Activated T-helper 2 cell treated with anti-CD3 and anti-CD28 coated beads, Interferon-gamma antibody, Interleukin-2, Interleukin-4, amounts not matched to agents 10 μg/mL and 5 μg/mL and 100 μg/mL, durations not matched to agents 14 hours and 24 hours and 36 hours (primary cell): ENCODE data around the gene PRKG1. TPM values are rescaled to one million over a fixed set of nuclear protein-coding genes. Genes with fewer than 3 reads are reported as not detected.

Experiments
- DNase-seq: peaks from one replicate; pipeline ENCODE4 v3.0.0; 2021; ENCODE audit warnings: low spot score
- H3K27ac Mint-ChIP-seq: one replicate; pipeline ENCODE4 v1.8.0; 2021; ENCODE audit warnings: mixed read lengths
- H3K27me3 Mint-ChIP-seq: one replicate; pipeline ENCODE4 v1.8.0; 2021; ENCODE audit warnings: low read depth, mixed read lengths
- H3K36me3 Mint-ChIP-seq: one replicate; pipeline ENCODE4 v1.8.0; 2021; ENCODE audit warnings: low read depth, mixed read lengths
- H3K4me1 Mint-ChIP-seq: one replicate; pipeline ENCODE4 v1.8.0; 2021; ENCODE audit warnings: low read depth, mixed read lengths
- H3K4me3 Mint-ChIP-seq: one replicate; pipeline ENCODE4 v1.8.0; 2021; ENCODE audit warnings: low read depth, mild to moderate bottlenecking, moderate library complexity, mixed read lengths
- H3K9me3 Mint-ChIP-seq: one replicate; pipeline ENCODE4 v1.8.0; 2021; ENCODE audit warnings: mixed read lengths
- intact Hi-C: fragments of 100-400 bp; cut with micrococcal nuclease; formaldehyde crosslinking; loops from one replicate; pipeline ENCODE4 v1.15.1; 2023
- total RNA-seq: library from RNA; stranded (reverse); gene quantifications from 2 replicates; pipeline ENCODE4 v1.2.3, GENCODE V29; 2022

The PRKG1 gene
- total RNA-seq, 1 donor from 2014 or later, result not detected

DNA sequence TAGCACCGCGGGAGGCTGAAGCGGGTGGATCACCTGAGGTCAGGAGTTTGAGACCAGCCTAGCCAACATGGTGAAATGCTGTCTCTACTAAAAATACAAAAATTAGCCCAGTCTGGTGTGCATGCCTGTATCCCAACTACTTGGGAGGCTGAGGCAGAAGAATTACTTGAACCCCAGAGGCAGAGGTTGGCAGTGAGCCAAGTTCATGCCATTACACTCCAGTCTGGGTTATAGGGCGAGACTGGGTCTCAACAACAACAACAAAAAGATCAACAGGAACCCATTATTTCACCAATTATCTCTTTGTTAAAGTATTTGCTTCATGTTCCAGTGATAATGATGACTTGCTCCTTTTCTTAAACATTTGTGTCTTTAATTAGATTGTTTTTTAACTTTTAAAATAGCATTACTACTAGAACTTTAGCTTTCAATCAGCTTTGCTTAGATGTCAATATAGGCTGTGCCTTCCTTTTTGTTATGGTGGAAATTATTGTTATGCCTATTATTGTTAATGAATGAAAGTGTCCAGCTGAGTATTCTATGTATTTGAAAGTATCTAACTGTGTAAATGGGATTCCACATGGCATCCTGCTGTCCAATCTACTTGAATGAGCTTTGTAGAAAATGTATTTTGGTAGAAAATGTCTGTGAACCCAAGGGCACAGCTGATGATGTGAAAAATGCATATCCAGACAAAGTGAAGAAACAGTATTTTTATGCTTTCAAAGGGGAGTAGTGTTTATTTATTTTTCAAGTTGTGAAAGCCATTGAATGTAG is 686.8 kb downstream of the PRKG1 start:
- Mint-ChIP-seq H3K27ac (no peak overlapping the region), H3K4me3 (no peak overlapping the region), H3K36me3 (no peaks in the 10 kb centered on the region), H3K9me3 (no peaks in the 10 kb centered on the region), H3K4me1 (no peaks in the 10 kb centered on the region), H3K27me3 (no peaks in the 10 kb centered on the region)
- DNase-seq, result no peak
- intact Hi-C loops, result no loop called here

DNA sequence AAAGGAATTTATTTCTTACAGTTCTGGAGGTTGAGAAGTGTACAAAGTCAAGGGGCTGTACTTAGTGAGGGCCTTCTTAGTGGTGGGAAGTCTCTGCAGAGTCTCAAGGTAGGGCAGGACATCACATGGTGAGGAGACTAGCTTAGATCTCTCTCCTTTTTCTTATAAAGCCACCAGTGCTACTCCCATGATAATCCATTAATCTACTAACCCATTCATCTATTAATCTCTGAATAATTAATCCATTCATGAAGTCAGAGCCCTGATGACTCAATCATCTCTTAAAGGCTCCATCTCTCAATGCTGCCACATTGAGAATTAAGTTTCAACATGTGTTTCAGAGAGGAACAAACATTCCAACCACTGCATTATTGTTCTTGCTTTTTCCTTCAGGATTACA is 689.5 kb downstream of the PRKG1 start:
- intact Hi-C loops, result no loop called here
- Mint-ChIP-seq H3K27ac (no peak overlapping the region), H3K36me3 (no peaks in the 10 kb centered on the region), H3K9me3 (no peaks in the 10 kb centered on the region), H3K27me3 (peaks cover 3% of the 10 kb centered on the region), H3K4me1 (no peaks in the 10 kb centered on the region), H3K4me3 (no peak overlapping the region)
- no peak for DNase-seq

- Mint-ChIP-seq H3K36me3 (no peaks in the 10 kb centered on the region), H3K27ac (no peak overlapping the region), H3K27me3 (peaks cover 3% of the 10 kb centered on the region), H3K4me1 (no peaks in the 10 kb centered on the region), H3K9me3 (no peaks in the 10 kb centered on the region), H3K4me3 (no peak overlapping the region)
- intact Hi-C loops, result no loop called here
- DNase-seq, result no peak
Observed at GRCh38 chr10:51765284-51765971, 691.1 kb downstream of the PRKG1 start.

DNA sequence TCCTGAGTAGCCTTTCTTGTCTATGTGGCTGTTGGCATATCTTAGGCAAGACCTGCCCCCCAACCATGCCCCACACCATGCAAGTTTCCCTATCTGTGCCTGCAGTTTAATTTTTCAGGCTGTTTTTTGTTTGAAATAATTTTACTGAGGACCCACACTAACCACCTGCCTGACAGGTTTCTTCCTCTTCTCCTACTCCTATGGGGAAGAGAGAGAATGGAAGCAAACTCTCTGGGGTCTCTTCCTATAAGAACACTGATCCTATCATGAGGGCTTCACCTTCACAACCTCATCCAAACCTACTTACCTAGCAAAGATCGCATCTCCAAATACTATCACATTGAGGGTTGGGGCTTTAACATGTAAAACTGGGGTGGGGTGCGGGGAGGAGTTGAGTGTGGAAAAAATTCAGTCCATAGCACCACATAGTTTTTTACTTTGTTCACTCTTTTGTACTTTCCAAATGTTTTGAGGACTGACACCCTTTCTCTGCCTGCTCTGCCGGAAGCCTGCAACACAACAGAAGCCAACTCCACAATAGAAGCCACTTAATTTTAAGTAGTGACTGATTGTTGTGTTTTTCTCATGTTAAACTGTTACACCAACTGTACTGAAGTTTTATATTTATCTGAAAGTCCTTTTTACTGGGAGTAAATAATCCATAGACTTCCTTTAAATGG is 692.3 kb downstream of the PRKG1 start:
- Mint-ChIP-seq H3K4me1 (no peaks in the 10 kb centered on the region), H3K9me3 (no peaks in the 10 kb centered on the region), H3K27me3 (peaks cover 3% of the 10 kb centered on the region), H3K4me3 (no peak overlapping the region), H3K36me3 (no peaks in the 10 kb centered on the region), H3K27ac (no peak overlapping the region)
- DNase-seq, result no peak
- intact Hi-C loops, result no loop called here

DNA sequence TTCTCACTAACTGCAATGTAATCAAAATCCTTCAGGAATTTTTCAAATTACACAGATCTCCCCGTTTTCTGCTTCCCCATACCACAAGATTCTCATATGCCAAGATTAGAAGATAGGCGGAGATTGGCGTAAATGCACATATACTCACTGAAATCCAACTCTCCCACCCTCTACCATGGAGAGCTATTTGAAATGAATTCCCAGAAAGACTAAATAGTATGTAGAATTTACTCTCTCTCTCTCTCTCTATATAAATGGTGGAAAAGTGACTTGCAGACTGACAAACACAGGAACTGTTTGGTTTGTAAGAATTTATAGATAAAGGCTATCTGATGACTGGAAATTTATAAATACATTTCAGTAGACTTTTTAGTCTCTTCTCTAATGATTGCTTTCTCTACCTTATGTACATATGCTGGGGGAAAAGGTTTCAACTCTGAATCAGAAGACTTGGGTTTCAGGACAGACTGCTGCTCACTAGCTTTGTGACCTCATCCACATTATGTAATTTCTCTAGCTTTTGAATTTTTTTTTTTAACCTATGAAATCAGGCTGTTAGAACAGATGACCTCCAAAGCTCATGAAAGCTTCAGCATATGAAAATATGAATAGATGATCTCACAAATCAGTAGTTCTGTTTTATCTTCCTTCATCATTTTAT is 692.9 kb downstream of the PRKG1 start:
- peaks cover 5% of the 10 kb centered on the region for H3K27me3 Mint-ChIP-seq
- no peaks in the 10 kb centered on the region for H3K4me1 Mint-ChIP-seq
- intact Hi-C loops, result no loop called here
- no peak overlapping the region for H3K27ac Mint-ChIP-seq
- H3K4me3 Mint-ChIP-seq, result no peak overlapping the region
- no peak for DNase-seq
- H3K9me3 Mint-ChIP-seq, result no peaks in the 10 kb centered on the region
- H3K36me3 Mint-ChIP-seq, result no peaks in the 10 kb centered on the region

- intact Hi-C loops, result no loop called here
- no peak for DNase-seq
- Mint-ChIP-seq H3K4me3 (no peak overlapping the region), H3K27ac (no peak overlapping the region), H3K4me1 (no peaks in the 10 kb centered on the region), H3K36me3 (no peaks in the 10 kb centered on the region), H3K9me3 (no peaks in the 10 kb centered on the region), H3K27me3 (peaks cover 5% of the 10 kb centered on the region)
Observed at GRCh38 chr10:51768886-51769465, 694.7 kb downstream of the PRKG1 start.

DNA sequence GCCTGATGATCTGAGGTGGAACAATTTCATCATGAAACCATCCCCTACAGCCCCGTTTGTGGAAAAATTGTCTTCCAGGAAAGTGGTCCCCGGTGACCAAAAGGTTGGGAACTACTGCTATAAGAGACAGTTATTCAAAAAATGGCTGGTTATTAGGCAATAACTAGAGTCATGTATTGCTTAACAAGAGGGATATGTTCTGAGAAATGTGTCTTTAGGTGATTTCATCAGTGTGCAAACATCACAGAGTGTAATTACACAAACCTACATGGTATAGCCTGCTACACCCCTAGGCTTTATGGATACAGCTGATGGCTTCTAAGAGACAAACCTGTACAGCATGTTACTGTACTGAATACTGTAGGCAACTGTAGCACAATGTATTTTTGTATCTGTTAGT is 696.4 kb downstream of the PRKG1 start:
- Mint-ChIP-seq H3K36me3 (no peaks in the 10 kb centered on the region), H3K4me1 (no peaks in the 10 kb centered on the region), H3K9me3 (no peaks in the 10 kb centered on the region), H3K27ac (no peak overlapping the region), H3K27me3 (peaks cover 5% of the 10 kb centered on the region), H3K4me3 (no peak overlapping the region)
- intact Hi-C loops, result no loop called here
- no peak for DNase-seq

DNA sequence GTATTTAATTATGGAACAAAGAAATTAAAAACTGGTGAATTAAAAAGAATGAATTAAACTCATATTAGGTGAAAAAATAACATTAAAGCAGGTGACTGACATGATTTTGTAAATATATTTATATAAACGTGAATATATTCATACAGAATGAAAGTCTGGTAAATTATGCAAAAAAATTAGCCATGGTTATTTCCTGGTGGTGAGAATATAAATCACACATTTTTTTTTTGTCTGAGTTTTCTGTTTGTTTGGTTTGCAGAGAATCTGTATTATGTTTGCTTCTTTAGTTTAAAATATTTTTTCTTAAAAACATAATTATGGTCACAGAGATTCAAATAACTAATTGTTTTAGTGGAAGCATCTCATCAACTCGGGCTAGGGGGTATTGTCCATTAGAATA is 698.1 kb downstream of the PRKG1 start:
- DNase-seq, result no peak
- no peaks in the 10 kb centered on the region for H3K4me1 Mint-ChIP-seq
- H3K36me3 Mint-ChIP-seq, result no peaks in the 10 kb centered on the region
- no peaks in the 10 kb centered on the region for H3K9me3 Mint-ChIP-seq
- no peak overlapping the region for H3K4me3 Mint-ChIP-seq
- H3K27me3 Mint-ChIP-seq, result peaks cover 4% of the 10 kb centered on the region
- H3K27ac Mint-ChIP-seq, result no peak overlapping the region
- intact Hi-C loops, result no loop called here

GRCh38 chr10:51773681-51774080 is 699.4 kb downstream of the PRKG1 start:
- H3K4me1 Mint-ChIP-seq, result no peaks in the 10 kb centered on the region
- no peak overlapping the region for H3K27ac Mint-ChIP-seq
- no peaks in the 10 kb centered on the region for H3K9me3 Mint-ChIP-seq
- no peak overlapping the region for H3K4me3 Mint-ChIP-seq
- no peak for DNase-seq
- H3K36me3 Mint-ChIP-seq, result no peaks in the 10 kb centered on the region
- peaks cover 3% of the 10 kb centered on the region for H3K27me3 Mint-ChIP-seq
- intact Hi-C loops, result no loop called here

DNA sequence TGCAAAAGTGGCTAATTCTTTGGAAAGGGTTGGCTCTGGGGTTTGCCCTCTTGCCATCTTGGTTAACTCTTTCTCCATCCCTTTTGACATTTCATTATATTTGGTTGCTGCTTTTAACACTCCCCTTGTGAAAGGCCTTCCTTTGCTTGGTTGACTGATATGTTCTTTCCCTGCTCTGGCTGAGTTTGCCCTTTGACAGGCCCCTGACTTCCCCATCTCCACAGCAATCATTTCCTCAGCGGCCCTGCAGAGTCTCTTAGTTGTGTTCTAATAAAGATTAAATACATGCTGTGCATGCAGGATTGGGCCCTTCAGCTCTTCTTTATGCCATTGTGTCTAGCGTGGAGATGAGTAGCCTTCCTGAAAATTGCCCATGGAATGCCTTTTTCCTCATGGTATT is 709.7 kb downstream of the PRKG1 start:
- Mint-ChIP-seq H3K4me1 (no peaks in the 10 kb centered on the region), H3K27ac (no peak overlapping the region), H3K36me3 (no peaks in the 10 kb centered on the region), H3K27me3 (no peaks in the 10 kb centered on the region), H3K9me3 (no peaks in the 10 kb centered on the region), H3K4me3 (no peak overlapping the region)
- DNase-seq, result no peak
- intact Hi-C loops, result no loop called here

DNA sequence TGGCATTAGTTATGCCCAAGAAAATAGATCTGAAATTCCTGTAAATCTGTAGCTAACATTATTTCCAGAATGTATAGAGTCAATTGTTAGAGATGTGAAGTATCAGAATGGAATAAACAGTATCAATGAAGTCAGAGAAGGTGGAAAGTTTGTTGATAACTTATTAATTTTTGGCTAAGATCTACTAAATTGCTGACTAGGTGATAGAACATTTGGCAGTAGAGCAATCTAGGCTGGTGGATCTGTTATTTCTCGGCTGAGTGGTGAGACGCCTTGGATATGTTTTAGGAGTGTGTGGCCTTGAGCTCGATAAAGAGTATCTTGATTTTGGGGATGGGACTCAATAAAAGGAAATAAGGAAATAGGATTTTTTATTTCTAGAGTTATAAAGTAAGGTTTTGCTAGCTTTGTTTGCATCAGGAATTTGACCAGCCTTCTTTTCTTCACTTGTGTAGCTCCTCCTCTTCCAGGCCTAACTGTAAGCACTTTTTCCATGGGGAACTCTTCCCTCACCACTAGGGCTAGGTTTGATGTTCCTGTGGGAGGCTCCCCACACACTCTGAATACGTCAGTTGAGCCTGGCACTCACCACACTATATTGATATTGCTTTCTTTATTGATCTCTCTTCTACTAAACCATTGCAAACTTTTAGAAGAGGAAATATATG is 711.9 kb downstream of the PRKG1 start:
- no peak overlapping the region for H3K27ac Mint-ChIP-seq
- H3K27me3 Mint-ChIP-seq, result no peaks in the 10 kb centered on the region
- no peak for DNase-seq
- H3K4me1 Mint-ChIP-seq, result no peaks in the 10 kb centered on the region
- H3K36me3 Mint-ChIP-seq, result no peaks in the 10 kb centered on the region
- intact Hi-C loops, result no loop called here
- no peak overlapping the region for H3K4me3 Mint-ChIP-seq
- H3K9me3 Mint-ChIP-seq, result no peaks in the 10 kb centered on the region

DNA sequence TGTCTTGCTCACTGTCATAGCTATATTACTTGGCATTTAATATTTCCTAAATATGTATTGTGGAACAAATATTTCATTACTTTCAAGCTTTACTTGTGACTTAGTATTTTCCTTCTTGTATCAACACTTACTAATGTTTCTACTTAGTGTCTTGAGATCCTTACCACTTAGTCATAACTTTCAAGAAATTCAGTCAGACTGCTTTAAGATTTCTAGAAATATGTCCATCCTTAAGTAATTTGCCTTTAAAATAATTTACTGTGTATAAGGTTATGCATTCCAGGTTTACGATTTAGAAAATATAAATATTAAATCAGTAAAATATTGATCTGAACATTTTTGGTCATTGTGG is 712.4 kb downstream of the PRKG1 start:
- Mint-ChIP-seq H3K9me3 (peaks cover 4% of the 10 kb centered on the region), H3K4me1 (no peaks in the 10 kb centered on the region), H3K27me3 (no peaks in the 10 kb centered on the region), H3K4me3 (no peak overlapping the region), H3K27ac (no peak overlapping the region), H3K36me3 (no peaks in the 10 kb centered on the region)
- DNase-seq, result no peak
- intact Hi-C loops, result no loop called here
